Loucy (cell line): Measurements from ENCODE around the gene ACTR5.
"Not testable (repeated sequence)": the region's sequence is repeated elsewhere in the genome, so short reads cannot be mapped to it uniquely, and the experiment has no call there.

Source experiments
- CTCF ChIP-seq: fragments of 200-600 bp; sonication (generic); conservative IDR thresholded peaks from 2 replicates; pipeline ENCODE4 v1.5.1; 2014; ENCODE audit warnings: mild to moderate bottlenecking, antibody characterized with exemption, low read length
- EZH2phosphoT487 ChIP-seq: fragments of 200-600 bp; IDR thresholded peaks from 2 replicates; pipeline ENCODE4 v1.6.1; 2018; ENCODE audit warnings: antibody characterized with exemption, mild to moderate bottlenecking, moderate library complexity, borderline replicate concordance

- TF ChIP-seq CTCF, EZH2phosphoT487: not testable (repeated sequence)
Observed at GRCh38 chr20:38794057-38794456, 45.8 kb downstream of the ACTR5 start.
